HepG2 (cell line): Measurements from ENCODE around the gene KLHL28.

Source experiments
- MYNN ChIP-seq: sonication (generic); formaldehyde crosslinking; IDR thresholded peaks from 2 replicates; pipeline ENCODE4 v1.4.0; 2020; ENCODE audit warnings: mild to moderate bottlenecking, low read depth, missing genetic modification reagents
- ZNF724P ChIP-seq: sonication (generic); formaldehyde crosslinking; IDR thresholded peaks from 2 replicates; pipeline ENCODE4 v1.8.0; 2022; ENCODE audit warnings: missing genetic modification reagents, borderline replicate concordance

DNA sequence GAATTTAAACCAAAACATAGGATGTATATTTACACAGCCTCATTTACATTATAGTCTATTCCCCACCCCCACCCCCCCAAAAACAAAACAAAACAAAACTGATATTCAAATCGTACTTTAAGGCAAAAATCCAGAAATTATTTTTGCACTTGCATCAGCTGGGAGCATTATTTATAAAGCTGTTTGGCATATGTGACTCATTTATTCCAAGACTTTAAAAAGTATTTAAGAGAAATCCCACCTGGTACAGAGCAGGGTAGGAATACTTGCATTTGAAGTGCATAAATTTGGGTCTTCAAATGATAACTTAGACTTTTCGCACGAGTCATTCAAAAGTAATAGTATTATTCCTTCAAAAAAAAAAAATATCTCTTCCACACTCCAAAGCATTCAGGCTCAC, 1.1 kb downstream of the KLHL28 start:
- no peak for TF ChIP-seq ZNF724P (CRISPR knock-in tag)
- TF ChIP-seq MYNN (CRISPR knock-in tag): no peak
